ENCODE measurements around the gene MUCL3. TPM values are rescaled to one million over a fixed set of nuclear protein-coding genes. Genes with fewer than 3 reads are reported as not detected.
"Not testable (repeated sequence)": the region's sequence is repeated elsewhere in the genome, so short reads cannot be mapped to it uniquely, and the experiment has no call there.

MUCL3 gene
- total RNA-seq, 1 experiment from 2014 or later = not detected

GRCh38 chr6:30966154-30966553 lies 25.4 kb downstream of the MUCL3 start:
- Histone ChIP-seq H3K36me3 (replicated peaks; ENCODE audit: control insufficient read depth, insufficient read depth, low read length) (no peaks in the 10 kb centered on the region), H3K27me3 (ENCODE audit: control insufficient read depth, insufficient read depth, low read length) (no peaks in the 10 kb centered on the region), H3K4me3 (ENCODE audit: insufficient read depth, low read depth, low read length) (no peak overlapping the region)
- no peak for DNase-seq

- not testable (repeated sequence) for H3K36me3 ChIP-seq (replicated peaks; ENCODE audit: control insufficient read depth, insufficient read depth, low read length); H3K27me3 ChIP-seq (ENCODE audit: control insufficient read depth, insufficient read depth, low read length); DNase-seq; H3K4me3 ChIP-seq (ENCODE audit: insufficient read depth, low read depth, low read length)
Observed at GRCh38 chr6:30969171-30969570, 28.4 kb downstream of the MUCL3 start.

- Histone ChIP-seq H3K36me3 (replicated peaks; ENCODE audit: control insufficient read depth, insufficient read depth, low read length) (no peaks in the 10 kb centered on the region), H3K4me3 (ENCODE audit: insufficient read depth, low read depth, low read length) (no peak overlapping the region), H3K27me3 (ENCODE audit: control insufficient read depth, insufficient read depth, low read length) (no peaks in the 10 kb centered on the region)
- no peak for DNase-seq
Observed at GRCh38 chr6:30970946-30971345, 30.2 kb downstream of the MUCL3 start.

GRCh38 chr6:30972816-30973215 lies 32.0 kb downstream of the MUCL3 start:
- H3K36me3 ChIP-seq (replicated peaks; ENCODE audit: control insufficient read depth, insufficient read depth, low read length) = no peaks in the 10 kb centered on the region
- DNase-seq = no peak
- H3K4me3 ChIP-seq (ENCODE audit: insufficient read depth, low read depth, low read length) = no peak overlapping the region
- H3K27me3 ChIP-seq (ENCODE audit: control insufficient read depth, insufficient read depth, low read length) = no peaks in the 10 kb centered on the region

GRCh38 chr6:30974490-30975252 lies 33.9 kb downstream of the MUCL3 start:
- Histone ChIP-seq H3K27me3 (ENCODE audit: control insufficient read depth, insufficient read depth, low read length) (no peaks in the 10 kb centered on the region), H3K36me3 (replicated peaks; ENCODE audit: control insufficient read depth, insufficient read depth, low read length) (no peaks in the 10 kb centered on the region), H3K4me3 (ENCODE audit: insufficient read depth, low read depth, low read length) (no peak overlapping the region)
- no peak for DNase-seq

GRCh38 chr6:30979141-30979540 lies 38.4 kb downstream of the MUCL3 start:
- DNase-seq = no peak
- Histone ChIP-seq H3K36me3 (replicated peaks; ENCODE audit: control insufficient read depth, insufficient read depth, low read length) (no peaks in the 10 kb centered on the region), H3K27me3 (ENCODE audit: control insufficient read depth, insufficient read depth, low read length) (no peaks in the 10 kb centered on the region), H3K4me3 (ENCODE audit: insufficient read depth, low read depth, low read length) (no peak overlapping the region)

GRCh38 chr6:30979690-30980089 lies 38.9 kb downstream of the MUCL3 start:
- no peaks in the 10 kb centered on the region for H3K27me3 ChIP-seq (ENCODE audit: control insufficient read depth, insufficient read depth, low read length)
- DNase-seq = no peak
- H3K4me3 ChIP-seq (ENCODE audit: insufficient read depth, low read depth, low read length) = no peak overlapping the region
- no peaks in the 10 kb centered on the region for H3K36me3 ChIP-seq (replicated peaks; ENCODE audit: control insufficient read depth, insufficient read depth, low read length)

GRCh38 chr6:30981942-30982772 lies 41.4 kb downstream of the MUCL3 start:
- H3K4me3 ChIP-seq (ENCODE audit: insufficient read depth, low read depth, low read length) = peak overlapping the region; percentile 3; the same call in 1 of the 2 replicates
- H3K27me3 ChIP-seq (ENCODE audit: control insufficient read depth, insufficient read depth, low read length) = no peaks in the 10 kb centered on the region
- peak; percentile 72 for DNase-seq
- H3K36me3 ChIP-seq (replicated peaks; ENCODE audit: control insufficient read depth, insufficient read depth, low read length) = no peaks in the 10 kb centered on the region

GRCh38 chr6:30983439-30983838 lies 42.7 kb downstream of the MUCL3 start, which contains the start of gene MUC21:
MUC21 (plus strand) TSS chr6:30983718; CDS start chr6:30983959, 241 bp downstream.
- DNase-seq = no peak
- Histone ChIP-seq H3K36me3 (replicated peaks; ENCODE audit: control insufficient read depth, insufficient read depth, low read length) (no peaks in the 10 kb centered on the region), H3K27me3 (ENCODE audit: control insufficient read depth, insufficient read depth, low read length) (no peaks in the 10 kb centered on the region), H3K4me3 (ENCODE audit: insufficient read depth, low read depth, low read length) (no peak within 1 kb of the TSS)

- H3K4me3 ChIP-seq (ENCODE audit: insufficient read depth, low read depth, low read length) = no peak overlapping the region
- DNase-seq = no peak
- no peaks in the 10 kb centered on the region; the same call in 1 of the 2 replicates for H3K27me3 ChIP-seq (ENCODE audit: control insufficient read depth, insufficient read depth, low read length)
Observed at GRCh38 chr6:30985490-30985889, 44.7 kb downstream of the MUCL3 start.

GRCh38 chr6:30987304-30987703 lies 46.5 kb downstream of the MUCL3 start:
- no peaks in the 10 kb centered on the region; the same call in 1 of the 2 replicates for H3K27me3 ChIP-seq (ENCODE audit: control insufficient read depth, insufficient read depth, low read length)
- no peak for DNase-seq
- H3K36me3 ChIP-seq (replicated peaks; ENCODE audit: control insufficient read depth, insufficient read depth, low read length) = no peaks in the 10 kb centered on the region
- no peak overlapping the region for H3K4me3 ChIP-seq (ENCODE audit: insufficient read depth, low read depth, low read length)

More at GRCh38 chr6:30985490-30985889, 44.7 kb downstream of the MUCL3 start:
- H3K36me3 ChIP-seq (replicated peaks; ENCODE audit: control insufficient read depth, insufficient read depth, low read length) = no peaks in the 10 kb centered on the region

- Histone ChIP-seq H3K27me3 (ENCODE audit: control insufficient read depth, insufficient read depth, low read length) (no peaks in the 10 kb centered on the region; the same call in 1 of the 2 replicates), H3K36me3 (replicated peaks; ENCODE audit: control insufficient read depth, insufficient read depth, low read length) (no peaks in the 10 kb centered on the region), H3K4me3 (ENCODE audit: insufficient read depth, low read depth, low read length) (no peak overlapping the region)
- DNase-seq = no peak
Observed at GRCh38 chr6:30988209-30988825, 47.5 kb downstream of the MUCL3 start.

GRCh38 chr6:30990422-30991086 lies 49.8 kb downstream of the MUCL3 start:
- Histone ChIP-seq H3K4me3 (ENCODE audit: insufficient read depth, low read depth, low read length) (no peak overlapping the region), H3K36me3 (replicated peaks; ENCODE audit: control insufficient read depth, insufficient read depth, low read length) (no peaks in the 10 kb centered on the region), H3K27me3 (ENCODE audit: control insufficient read depth, insufficient read depth, low read length) (no peaks in the 10 kb centered on the region; the same call in 1 of the 2 replicates)
- DNase-seq = peak; percentile 51

- no peaks in the 10 kb centered on the region for H3K36me3 ChIP-seq (replicated peaks; ENCODE audit: control insufficient read depth, insufficient read depth, low read length)
Observed at GRCh38 chr6:30991891-30992290, 51.1 kb downstream of the MUCL3 start.

More at GRCh38 chr6:30991891-30992290, 51.1 kb downstream of the MUCL3 start:
- no peak for DNase-seq
- H3K27me3 ChIP-seq (ENCODE audit: control insufficient read depth, insufficient read depth, low read length) = no peaks in the 10 kb centered on the region; the same call in 1 of the 2 replicates
- H3K4me3 ChIP-seq (ENCODE audit: insufficient read depth, low read depth, low read length) = no peak overlapping the region
